Mesothelial cell of epicardium (in vitro differentiated cells): ENCODE measurements around the gene RPA1. TPM values are rescaled to one million over a fixed set of nuclear protein-coding genes. Genes with fewer than 3 reads are reported as not detected.
"Not testable (repeated sequence)": the region's sequence is repeated elsewhere in the genome, so short reads cannot be mapped to it uniquely, and the experiment has no call there.

ENCODE experiments used
- DNase-seq, 2 experiments: peaks; one replicate each; pipeline ENCODE4 v3.0.0; 2021; ENCODE audit warnings: low spot score in 2 of 2; ENCODE audit not compliant: unreplicated experiment in 2 of 2
- H3K27ac Mint-ChIP-seq: 2 replicates; pipeline ENCODE4 v1.8.0; 2021; ENCODE audit warnings: mixed read lengths
- H3K27me3 Mint-ChIP-seq: 2 replicates; pipeline ENCODE4 v1.8.0; 2021; ENCODE audit warnings: low read depth, mixed read lengths
- H3K36me3 Mint-ChIP-seq: 2 replicates; pipeline ENCODE4 v1.8.0; 2021; ENCODE audit warnings: mixed read lengths
- H3K4me1 Mint-ChIP-seq: 2 replicates; pipeline ENCODE4 v1.8.0; 2021; ENCODE audit warnings: mixed read lengths
- H3K4me3 Mint-ChIP-seq: 2 replicates; pipeline ENCODE4 v1.8.0; 2021; ENCODE audit warnings: mild to moderate bottlenecking, moderate library complexity, mixed read lengths
- H3K9me3 Mint-ChIP-seq: 2 replicates; pipeline ENCODE4 v1.8.0; 2021; ENCODE audit warnings: mixed read lengths
- CTCF ChIP-seq: fragments of 200-600 bp; sonication (generic); IDR thresholded peaks from one replicate; pipeline ENCODE4 v1.5.0; 2021; ENCODE audit warnings: antibody characterized with exemption; ENCODE audit not compliant: unreplicated experiment
- total RNA-seq: library from RNA; stranded (reverse); gene quantifications from 3 replicates; pipeline ENCODE4 v1.2.1, GENCODE V29; 2021

The RPA1 gene
- total RNA-seq, 1 donor from 2014 or later: 94.2 TPM

DNA sequence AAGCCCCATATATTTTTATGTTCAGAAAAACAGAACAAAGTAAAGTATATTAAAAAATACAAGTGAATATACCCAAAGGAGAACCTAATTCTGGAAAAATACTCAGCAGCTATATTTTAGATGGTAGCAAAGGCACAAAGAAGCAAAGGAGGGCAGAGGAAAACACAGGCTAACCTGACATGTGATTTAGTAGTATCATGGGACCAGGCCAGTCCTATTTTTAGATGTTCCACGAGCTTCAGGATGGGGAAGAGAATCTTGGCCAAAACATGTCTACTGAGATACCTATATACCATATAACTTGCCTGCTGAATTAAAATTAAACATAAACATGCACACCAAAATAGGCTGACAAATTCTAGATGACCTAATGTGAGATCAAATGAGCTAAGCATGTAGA is 33.0 kb upstream of the RPA1 start:
- no peak overlapping the region for H3K4me3 Mint-ChIP-seq
- no peak for TF ChIP-seq CTCF
- no peak for DNase-seq
- H3K9me3 Mint-ChIP-seq: no peaks in the 10 kb centered on the region
- H3K27me3 Mint-ChIP-seq: no peaks in the 10 kb centered on the region
- H3K36me3 Mint-ChIP-seq: peaks cover 19% of the 10 kb centered on the region
- H3K27ac Mint-ChIP-seq: peak overlapping the region; percentile 32
- H3K4me1 Mint-ChIP-seq: peaks cover 14% of the 10 kb centered on the region

GRCh38 chr17:1797323-1797722 is 32.5 kb upstream of the RPA1 start:
- H3K36me3 Mint-ChIP-seq: peaks cover 19% of the 10 kb centered on the region
- DNase-seq: no peak
- TF ChIP-seq CTCF: no peak
- H3K4me3 Mint-ChIP-seq: no peak overlapping the region
- peaks cover 14% of the 10 kb centered on the region for H3K4me1 Mint-ChIP-seq
- H3K27ac Mint-ChIP-seq: peak overlapping the region; percentile 62
- H3K27me3 Mint-ChIP-seq: no peaks in the 10 kb centered on the region
- no peaks in the 10 kb centered on the region for H3K9me3 Mint-ChIP-seq

DNA sequence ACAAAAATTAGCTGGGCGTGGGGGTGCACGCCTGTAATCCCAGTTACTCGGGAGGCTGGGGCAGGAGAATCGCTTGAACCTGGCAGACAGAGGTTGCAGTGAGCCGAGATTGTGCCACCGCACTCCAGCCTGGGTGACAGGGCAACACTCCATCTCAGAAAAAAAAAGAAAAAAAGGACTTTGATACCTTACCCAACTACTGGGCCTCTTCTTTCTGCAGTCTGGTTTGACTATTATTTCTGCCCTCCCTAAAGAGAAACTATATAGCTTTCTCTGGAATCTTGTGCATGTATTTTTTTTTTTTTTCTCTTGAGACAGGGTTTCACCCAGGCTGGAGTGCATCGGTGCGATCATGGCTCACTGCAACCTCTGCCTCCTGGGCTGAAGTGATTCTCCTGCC is 32.0 kb upstream of the RPA1 start:
- peaks cover 19% of the 10 kb centered on the region for H3K36me3 Mint-ChIP-seq
- H3K27ac Mint-ChIP-seq, H3K4me3 Mint-ChIP-seq, H3K9me3 Mint-ChIP-seq, H3K4me1 Mint-ChIP-seq, DNase-seq, H3K27me3 Mint-ChIP-seq: not testable (repeated sequence)

- H3K36me3 Mint-ChIP-seq: peaks cover 27% of the 10 kb centered on the region
- H3K27me3 Mint-ChIP-seq: no peaks in the 10 kb centered on the region
- TF ChIP-seq CTCF: no peak
- DNase-seq: no peak
- no peak overlapping the region for H3K27ac Mint-ChIP-seq
- H3K4me1 Mint-ChIP-seq: peaks cover 3% of the 10 kb centered on the region
- no peaks in the 10 kb centered on the region for H3K9me3 Mint-ChIP-seq
- no peak overlapping the region for H3K4me3 Mint-ChIP-seq
These were observed 29.6 kb upstream of the RPA1 start for GRCh38 chr17:1800240-1800639.

DNA sequence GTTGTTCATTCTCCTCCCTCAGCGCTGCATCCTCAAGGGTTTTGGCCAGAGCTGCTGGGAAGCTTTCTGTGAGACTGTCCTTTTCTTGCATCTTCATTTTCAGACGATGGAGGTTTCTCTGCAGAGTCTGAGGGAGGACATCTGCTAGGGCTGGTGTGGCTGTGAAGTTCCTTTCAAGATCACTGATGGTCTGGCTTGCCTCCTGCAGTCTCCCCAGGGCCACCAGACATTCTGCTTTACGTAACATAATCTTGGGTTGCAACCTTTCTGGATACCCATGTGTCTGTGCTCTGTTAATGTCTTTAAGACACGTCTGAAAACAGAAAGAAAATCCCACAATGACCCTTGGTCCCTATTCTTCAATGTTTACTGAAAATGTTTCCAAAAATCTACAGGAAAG is 29.1 kb upstream of the RPA1 start:
- TF ChIP-seq CTCF: no peak
- H3K27me3 Mint-ChIP-seq: no peaks in the 10 kb centered on the region
- peaks cover 3% of the 10 kb centered on the region for H3K4me1 Mint-ChIP-seq
- H3K9me3 Mint-ChIP-seq: no peaks in the 10 kb centered on the region
- H3K4me3 Mint-ChIP-seq: no peak overlapping the region
- peaks cover 27% of the 10 kb centered on the region for H3K36me3 Mint-ChIP-seq
- no peak for DNase-seq
- no peak overlapping the region for H3K27ac Mint-ChIP-seq

- Mint-ChIP-seq H3K36me3 (peaks cover 20% of the 10 kb centered on the region), H3K4me1 (no peaks in the 10 kb centered on the region)
- DNase-seq: no peak
These were observed 27.4 kb upstream of the RPA1 start for GRCh38 chr17:1802429-1802828.

More at GRCh38 chr17:1802429-1802828, 27.4 kb upstream of the RPA1 start:
- no peaks in the 10 kb centered on the region for H3K27me3 Mint-ChIP-seq
- no peak for TF ChIP-seq CTCF
- no peak overlapping the region for H3K4me3 Mint-ChIP-seq
- H3K9me3 Mint-ChIP-seq: no peaks in the 10 kb centered on the region
- H3K27ac Mint-ChIP-seq: no peak overlapping the region
